NCI-H748 treated with DMSO at 0.1 percent for 48 hours (cell line): ENCODE data around the gene TMX2.
"Not testable (repeated sequence)": the region's sequence is repeated elsewhere in the genome, so short reads cannot be mapped to it uniquely, and the experiment has no call there.

ENCODE experiments used
- DNase-seq: peaks from one replicate; lab custom pipeline; 2025; lab: John Stamatoyannopoulos, UW

Gene TMX2, protein sequence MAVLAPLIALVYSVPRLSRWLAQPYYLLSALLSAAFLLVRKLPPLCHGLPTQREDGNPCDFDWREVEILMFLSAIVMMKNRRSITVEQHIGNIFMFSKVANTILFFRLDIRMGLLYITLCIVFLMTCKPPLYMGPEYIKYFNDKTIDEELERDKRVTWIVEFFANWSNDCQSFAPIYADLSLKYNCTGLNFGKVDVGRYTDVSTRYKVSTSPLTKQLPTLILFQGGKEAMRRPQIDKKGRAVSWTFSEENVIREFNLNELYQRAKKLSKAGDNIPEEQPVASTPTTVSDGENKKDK

DNA sequence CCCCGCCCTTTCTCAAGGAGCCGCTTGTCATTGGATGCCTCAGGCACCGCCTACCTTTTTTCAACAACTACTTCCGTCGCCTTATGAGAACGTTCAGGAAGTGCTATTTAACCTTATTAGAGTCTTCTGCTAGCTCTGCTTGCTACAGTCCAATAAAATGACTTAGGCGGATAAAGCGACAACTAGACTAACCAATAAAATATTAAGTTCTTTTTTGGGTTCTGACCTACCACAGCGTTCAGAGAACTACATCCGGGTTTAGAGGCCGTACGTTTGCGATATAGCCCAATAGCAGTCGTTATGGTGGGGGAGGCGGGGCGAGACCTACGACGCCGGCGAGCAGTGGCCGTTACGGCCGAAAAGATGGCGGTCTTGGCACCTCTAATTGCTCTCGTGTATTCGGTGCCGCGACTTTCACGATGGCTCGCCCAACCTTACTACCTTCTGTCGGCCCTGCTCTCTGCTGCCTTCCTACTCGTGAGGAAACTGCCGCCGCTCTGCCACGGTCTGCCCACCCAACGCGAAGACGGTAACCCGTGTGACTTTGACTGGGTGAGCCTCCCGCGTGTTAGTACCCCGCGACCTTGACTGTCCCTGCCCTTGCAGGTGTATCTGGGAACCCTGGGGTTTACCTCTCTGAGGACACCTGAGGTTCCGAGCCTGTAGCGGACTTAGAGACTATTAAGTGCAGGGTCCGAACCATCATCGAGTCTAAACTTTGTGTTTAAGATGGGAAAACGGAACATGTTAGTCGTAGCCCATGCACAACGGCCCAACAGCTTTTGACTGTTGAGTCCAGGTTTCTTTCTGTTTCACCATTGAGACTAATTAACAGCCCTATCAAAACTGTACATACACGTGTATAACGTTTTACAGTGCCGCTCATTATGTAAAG, at the start of gene TMX2:
Gene TMX2 (plus strand): TSS at position 338 of the 895 bp plus-strand sequence. CDS start 26 bp downstream, at position 364.
- peak; percentile 99 for DNase-seq

DNA sequence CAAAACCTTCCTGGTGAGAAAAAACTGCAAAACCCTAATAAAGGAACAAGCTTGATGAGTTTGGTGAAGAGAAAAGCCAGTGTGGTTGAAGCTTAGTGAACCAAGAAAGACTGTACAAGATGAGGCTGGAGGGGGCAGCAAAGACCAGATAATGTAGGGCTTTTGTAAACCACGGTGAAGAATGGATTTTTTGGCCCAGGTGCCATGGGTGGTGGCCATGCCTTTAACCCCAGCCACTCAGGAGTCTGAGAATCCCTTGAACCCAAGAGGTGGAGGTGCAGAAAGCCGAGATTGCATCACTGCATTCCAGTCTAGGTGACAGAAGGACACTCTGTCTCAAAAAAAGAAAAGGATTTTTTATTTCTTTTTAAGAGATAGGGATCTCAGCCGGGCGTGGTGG, 49.5 kb upstream of the TMX2 start:
- DNase-seq, result no peak

DNA sequence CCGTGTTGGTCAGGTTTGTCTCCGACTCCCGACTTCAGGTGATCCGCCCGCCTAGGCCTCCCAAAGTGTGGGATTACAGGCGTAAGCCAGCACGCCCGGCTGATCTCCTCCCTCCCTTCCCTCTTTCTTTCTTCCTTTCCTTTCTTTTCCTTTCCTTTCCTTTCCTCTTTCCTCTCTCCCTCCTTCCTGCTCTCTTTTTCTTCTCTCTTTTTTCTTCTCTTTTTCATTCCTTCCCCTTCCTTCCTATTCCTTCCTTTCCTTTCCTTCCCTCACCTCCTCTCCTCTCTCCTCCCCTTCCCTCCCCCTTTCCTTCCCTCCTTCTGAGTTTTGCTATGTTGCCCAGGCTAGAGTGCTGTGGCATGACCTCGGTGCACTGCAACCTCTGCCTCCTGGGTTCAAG, 48.4 kb upstream of the TMX2 start:
- DNase-seq, result no peak

DNA sequence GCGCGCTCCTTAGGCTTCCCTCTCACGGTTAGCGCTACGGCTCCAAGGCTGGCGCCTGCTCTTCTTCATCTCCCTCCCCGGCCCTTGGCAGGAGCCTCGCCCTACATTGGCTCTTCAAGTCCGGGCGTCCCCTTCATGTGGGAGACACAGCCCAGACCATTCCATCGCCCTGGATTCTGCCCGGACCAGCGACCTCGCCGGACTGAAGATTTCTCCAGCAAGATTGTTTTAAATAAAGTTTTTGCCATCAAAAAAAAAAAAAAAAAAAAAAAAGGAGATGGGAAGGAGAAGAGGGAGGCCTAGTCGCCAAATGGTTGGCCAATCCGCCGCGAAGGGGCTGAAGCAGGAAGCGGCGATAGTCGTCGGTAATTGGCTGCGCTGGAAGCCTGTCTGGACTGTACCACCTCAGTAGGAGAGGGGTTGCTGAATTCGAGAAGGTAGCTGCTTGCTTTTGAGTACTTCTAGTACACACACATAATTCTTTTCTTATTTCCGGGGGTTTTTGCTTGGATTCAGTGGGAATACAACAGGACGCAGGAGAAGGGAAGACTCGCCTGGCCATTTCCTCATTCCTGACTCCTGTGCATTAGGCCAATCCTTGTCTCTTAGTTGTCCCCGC, 45.2 kb upstream of the TMX2 start:
- DNase-seq, result peak; percentile 97

DNA sequence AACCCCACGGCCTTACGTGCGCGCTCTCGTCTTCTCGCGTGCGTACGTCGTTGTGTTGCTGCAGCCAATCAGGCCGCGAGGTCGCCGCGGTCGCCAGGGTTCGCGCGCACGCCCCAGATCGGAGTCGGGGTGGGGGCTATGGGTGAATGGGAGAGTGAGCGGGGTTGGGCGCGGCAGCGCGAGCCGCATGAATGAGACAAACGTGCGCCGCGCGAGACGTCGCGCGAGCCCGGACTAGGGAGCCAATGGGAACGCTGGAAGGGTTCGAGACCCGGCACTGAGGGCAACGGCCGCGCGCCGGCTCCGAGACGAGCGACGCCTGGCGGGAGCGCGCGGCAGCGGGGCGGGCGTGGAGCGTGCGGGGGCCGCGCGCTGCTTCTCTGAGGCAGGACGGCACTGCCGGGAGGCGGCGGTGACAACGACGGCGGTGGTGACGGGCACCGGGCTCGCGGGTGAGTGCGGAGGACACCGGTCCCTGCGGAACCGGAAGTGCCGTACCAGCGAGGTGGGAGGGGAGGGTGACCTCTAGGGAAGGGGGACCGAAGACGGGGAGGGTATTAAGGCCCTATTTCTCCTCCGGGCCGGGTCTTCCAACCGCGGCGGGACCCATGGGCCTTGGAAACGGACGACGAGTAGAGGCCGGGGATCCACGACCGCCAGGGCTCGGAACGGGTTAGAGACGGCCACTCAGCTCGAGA, 44.5 kb upstream of the TMX2 start, which contains the start of gene ZDHHC5:
Gene ZDHHC5 (plus strand): TSS at position 379 of the 698 bp plus-strand sequence. CDS start 4,977 bp downstream, outside the sequence.
- DNase-seq, result peak; percentile 97

DNA sequence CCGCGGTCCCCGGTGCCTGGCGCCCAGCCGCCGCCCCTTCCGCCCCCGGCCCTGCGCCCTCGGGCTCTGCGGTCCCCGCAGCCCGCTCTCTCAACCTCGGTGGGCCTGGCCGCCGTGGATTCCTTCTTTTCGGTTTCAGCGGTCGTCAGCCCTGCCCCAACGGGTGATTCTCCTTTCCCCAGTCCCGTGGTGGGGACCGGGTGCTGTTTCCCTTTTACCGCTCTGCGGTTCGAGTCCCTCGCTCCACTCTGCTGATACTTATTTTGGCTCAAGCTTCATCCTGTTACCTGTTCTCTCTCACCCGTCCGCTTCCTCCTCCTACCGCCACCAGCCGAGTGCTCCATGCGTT, 44.0 kb upstream of the TMX2 start:
- no peak for DNase-seq

DNA sequence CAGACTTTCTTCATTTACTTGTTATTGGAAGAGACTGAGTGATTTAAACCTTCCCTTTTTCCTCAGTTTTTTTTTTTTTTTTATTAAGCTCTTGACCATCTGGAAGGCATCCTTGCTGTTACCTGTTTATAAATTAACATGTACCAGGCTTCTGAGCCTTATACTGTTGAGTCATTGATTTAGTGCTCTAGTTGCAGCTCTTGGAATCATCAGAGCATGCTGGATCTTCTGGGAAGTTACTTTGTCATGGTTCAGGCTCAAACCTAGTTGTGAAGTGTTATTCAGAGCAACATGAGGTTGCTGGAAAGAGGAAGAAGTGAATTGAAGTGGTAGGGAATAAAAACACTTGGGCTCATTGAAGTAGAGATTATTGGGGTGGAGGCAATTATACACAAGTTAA, 38.1 kb upstream of the TMX2 start:
- no peak for DNase-seq

DNA sequence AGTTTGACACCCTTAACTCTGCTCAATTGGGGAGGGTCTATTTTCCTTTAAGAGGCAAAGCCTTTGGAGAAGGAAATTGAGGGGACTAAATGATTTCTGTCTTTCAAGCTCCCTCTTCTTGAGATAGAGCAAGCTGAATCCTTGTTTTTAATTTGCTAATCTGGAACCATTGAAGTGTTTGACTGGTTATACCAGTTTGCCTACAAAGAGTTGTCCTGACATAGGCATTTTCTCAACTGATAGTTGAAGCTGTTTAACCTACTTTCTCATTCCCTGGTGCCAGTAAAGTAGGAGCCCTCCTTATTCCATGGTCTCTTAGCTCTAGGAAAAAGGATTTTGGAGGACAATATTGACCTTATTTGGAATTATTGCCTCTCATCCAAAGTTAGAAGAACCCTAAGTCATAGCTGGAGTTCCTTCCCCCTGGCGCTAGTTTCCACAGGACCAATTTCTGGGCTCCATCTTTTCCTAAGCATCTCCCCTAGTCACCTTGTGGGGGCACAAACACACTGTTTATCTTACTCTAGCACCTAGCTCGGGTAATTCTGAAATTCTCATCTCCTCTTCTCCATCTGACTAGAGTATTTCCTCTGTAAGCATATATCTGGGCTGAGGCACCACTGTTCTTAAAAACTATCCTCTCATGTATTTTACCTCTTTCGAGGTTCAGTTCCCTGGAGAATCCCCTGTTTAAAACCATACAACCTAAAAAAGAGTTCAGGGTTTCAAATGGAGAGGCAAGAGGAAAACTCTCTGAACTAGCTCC, 37.0 kb upstream of the TMX2 start:
- DNase-seq, result no peak

DNA sequence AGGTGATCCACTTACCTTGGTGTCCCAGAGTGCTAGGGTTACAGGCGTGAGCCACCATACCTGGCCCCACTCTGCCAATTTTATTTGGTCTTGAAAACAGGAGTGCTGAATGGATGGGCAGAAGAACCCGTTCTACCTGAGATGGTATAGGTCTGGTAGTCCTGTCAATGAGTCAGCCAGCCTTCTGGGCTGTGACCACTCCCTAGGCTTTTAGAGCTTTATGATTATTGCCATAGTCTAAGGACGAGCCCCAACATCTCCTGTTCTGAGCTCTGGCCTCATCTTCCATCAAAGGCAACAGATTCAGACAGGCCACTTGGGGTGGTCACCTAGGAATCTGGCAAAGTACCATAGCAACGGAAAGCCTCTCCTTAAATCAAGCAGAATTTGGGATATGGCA, 33.0 kb upstream of the TMX2 start:
- no peak for DNase-seq

DNA sequence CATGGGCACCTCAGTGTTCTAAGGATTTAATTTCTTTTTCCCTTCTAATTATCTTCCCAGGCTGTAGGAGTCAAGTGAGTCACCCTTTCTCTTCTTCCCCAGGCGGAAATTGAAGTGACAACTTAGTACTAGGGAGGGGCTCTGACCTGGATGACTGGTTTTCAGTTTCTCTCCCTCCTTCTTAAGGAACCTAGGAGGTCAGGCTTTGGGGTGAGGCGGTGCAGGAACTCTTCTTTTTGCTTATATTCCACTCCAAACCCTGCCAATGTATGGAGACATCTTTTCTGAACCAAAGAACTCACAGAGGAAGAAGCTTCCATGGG, 31.9 kb upstream of the TMX2 start:
- no peak for DNase-seq

DNA sequence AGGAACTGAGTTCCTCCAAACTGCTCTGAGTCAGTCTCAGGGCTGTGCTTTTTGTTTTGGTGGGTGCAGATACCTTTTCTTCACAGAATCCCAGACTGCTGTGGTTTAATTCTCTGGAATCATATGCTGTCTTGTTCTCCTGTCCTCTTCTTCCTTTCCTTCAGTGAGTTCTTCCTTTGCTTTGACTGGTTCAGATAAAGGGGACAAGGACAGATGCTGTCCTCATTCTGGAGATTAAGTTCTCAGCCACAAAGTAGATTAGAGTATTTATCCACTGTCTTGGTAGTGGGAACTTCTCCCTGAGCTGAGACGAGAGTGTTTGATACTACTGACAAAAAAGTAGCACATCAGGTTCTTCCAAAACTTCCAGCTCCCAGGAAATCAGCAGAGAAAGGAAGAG, 31.2 kb upstream of the TMX2 start:
- no peak for DNase-seq

DNA sequence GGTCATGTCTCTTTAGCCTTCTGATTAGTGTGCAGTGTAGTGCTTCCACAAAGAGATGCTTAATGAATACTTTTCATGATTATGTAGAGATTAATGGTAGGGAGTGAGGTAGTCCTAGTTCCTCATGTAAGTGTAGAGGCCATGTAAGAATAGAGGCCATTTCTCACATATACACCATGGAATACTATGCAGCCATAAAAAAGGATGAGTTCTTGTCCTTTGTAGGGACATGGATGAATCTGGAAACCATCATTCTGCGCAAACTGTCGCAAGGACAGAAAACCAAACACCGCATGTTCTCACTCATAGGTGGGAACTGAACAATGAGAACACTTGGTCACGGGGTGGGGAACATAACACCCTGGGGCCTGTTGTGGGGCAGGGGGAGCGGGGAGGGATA, 21.9 kb upstream of the TMX2 start:
- not testable (repeated sequence) for DNase-seq

DNA sequence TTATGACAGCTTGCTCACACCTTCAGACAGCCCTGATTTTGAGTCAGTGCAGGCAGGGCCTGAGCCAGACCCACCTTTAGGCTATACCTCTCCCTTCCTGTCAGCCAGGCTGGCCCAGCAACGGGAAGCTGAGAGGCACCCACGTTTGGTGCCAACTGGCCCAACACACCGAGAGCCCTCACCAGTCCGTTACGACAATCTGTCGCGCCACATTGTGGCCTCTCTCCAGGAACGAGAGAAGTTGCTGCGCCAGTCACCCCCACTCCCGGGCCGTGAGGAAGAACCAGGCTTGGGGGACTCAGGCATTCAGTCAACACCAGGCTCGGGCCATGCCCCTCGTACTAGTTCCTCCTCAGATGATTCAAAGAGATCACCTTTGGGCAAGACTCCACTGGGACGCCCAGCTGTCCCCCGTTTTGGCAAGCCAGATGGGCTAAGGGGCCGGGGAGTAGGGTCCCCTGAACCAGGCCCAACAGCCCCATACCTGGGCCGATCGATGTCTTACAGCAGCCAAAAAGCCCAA, 13.5 kb upstream of the TMX2 start:
- DNase-seq, result no peak

DNA sequence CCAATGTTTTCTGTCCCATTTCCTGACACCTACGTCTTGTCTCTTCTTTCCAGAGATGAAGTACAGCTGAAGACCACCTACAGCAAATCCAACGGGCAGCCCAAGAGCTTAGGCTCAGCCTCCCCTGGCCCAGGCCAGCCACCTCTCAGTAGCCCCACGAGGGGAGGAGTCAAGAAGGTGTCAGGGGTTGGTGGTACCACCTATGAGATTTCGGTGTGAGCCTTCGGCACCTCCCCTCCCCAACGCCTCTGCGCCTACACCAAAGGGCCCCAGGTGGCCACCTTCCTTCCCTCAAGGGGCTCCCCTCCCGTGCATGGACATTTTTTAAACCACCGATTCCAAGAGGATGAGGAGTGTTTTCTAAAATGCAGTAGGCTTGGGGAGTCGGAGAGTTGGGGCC, 12.6 kb upstream of the TMX2 start:
- DNase-seq, result no peak

DNA sequence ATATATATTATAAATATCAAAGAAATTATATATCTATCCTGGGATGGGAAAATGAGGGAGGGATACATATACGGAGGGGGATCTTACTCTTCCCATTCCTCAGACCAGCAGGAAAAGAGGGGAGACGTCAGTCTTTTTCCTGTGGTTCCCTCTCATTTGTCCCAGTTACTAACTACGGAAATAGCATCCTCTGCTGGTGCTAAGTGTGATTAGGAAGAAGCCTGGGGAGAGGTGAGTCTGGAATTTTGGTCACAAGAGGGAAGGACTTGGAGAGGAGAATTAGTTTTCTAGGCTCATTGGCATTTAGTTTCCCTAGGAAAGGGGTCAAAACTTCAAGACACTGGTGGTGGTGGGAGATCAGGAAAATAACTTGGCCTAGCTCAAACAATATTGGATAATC, 12.0 kb upstream of the TMX2 start:
- DNase-seq, result no peak

DNA sequence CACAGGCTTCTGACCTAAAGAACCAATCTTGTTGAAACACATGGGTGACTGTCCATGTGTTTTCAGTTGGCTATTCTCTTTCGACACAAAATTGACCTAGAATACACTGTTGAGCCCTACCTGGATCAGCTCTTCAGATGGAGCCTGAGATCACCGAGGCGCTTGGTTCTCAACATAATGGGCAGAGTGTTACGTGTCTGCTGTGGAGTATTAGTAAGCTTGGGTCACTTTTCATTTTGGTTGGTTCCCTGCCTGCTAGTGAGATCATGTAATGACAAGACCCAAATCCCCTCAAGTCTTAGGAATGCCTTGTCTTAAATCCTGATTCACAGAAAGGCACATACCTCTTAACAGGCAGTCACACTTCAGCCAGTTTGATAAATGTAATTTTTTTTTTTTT, 9.1 kb upstream of the TMX2 start:
- no peak for DNase-seq

DNA sequence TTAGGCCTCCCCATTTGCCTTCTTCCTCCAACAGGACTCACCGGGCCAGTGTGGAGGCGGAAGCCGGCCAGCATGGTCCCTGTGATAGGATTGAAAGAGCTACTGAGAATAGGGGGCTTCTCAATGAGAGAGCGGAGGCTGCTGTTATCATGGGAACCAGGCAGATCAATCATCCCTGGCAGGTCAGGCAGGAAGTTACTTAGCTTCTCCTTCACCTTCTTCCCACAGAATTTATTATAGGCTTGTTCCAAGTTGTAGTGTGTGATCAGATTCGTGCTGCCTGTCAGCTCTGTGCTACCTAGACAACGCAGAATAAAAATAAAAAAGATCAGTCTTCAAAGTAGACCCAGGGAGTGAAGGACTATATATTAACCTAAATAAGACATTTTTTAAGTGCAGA, 7.5 kb upstream of the TMX2 start:
- DNase-seq, result no peak

DNA sequence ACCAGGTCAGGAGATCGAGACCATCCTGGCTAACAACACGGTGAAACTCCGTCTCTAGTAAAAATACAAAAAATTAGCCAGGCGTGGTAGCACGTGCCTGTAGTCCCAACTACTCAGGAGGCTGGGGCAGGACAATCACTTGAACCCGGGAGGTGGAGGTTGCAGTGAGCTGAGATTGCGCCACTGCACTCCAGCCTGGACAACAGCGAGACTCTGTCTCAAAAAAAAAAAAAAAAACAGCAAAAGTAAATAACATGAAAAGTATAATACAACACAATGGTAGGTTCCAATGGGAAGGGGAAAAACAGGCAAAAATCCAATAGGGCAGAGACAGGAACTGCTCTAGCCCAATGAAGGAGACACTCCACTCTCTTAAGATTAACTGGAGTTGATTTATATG, 7.0 kb upstream of the TMX2 start:
- DNase-seq, result not testable (repeated sequence)

DNA sequence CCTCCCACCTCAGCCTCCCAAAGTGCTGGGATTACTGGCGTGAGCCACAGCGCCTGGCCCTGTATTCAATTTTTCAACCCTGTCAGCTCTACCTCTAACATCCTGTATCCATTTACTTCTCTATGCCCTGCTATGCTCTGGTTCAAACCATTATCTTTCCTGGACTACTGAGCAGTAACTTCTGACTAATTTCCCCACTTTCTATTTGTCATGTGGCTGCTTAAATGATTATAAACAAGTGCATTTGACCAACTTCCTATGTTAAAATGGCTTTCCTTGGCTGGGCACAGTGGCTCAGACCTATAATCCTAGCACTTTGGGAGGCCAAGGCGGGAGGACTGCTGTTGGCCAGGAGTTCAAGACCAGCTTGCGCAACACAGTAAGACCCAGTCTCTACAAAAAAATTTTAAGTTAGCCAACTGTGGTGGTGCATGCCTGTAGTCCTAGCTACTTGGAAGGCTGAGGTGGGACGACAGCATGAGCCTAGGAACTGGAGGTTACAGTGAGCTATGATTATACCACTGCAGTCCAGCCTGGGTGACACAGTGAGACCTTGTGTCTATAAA, 2.5 kb upstream of the TMX2 start:
- no peak for DNase-seq

DNA sequence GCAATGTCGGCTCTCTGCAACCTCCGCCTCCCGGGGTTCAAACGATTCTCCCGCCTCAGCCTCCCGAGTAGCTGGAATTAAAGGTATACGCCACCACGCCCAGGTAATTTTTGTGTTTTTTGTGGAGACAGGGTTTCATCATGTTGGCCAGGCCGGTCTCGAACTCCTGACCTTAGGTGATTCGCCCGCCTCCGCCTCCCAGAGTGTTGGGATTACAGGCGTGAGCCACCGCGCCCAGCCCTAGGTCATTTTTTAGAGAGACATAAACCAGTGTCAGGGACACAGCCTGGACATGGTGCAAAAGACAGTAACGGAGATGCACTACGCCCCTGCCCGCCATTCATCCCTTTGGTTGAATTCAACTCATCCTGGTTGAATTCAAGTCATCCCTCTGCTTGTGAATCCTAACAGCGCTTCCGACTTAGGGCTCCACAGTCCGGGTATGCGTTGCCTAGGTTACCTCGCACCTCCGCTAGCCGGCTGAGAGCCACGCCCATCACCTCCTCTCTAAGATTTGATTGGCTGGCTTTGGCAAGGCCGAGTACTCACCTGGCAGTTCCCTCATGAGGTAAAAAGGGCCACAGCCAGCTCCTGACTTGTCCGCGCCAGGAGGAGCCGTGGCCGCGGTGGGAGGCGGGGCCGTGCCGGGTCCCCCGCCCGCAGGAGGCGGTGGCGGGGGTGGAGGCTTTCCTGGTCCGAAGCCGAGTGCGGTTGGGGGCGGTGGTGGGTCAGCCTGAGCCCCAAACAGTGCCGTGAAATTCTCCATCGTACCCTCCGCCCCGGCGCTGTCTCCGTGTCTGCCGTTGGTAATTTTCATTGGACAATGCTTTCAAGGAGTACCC, 758 bp upstream of the TMX2 start, which contains the start of gene MED19:
Gene MED19 (minus strand): TSS at position 802 of the 842 bp plus-strand sequence. CDS start 36 bp downstream, at position 766.
- peak; percentile 92 for DNase-seq
